ENCODE results near the gene PFN2. TPM values are rescaled to one million over a fixed set of nuclear protein-coding genes. Genes with fewer than 3 reads are reported as not detected.

Gene PFN2
- total RNA-seq, 1 experiment from 2014 or later = 45.9 TPM

DNA sequence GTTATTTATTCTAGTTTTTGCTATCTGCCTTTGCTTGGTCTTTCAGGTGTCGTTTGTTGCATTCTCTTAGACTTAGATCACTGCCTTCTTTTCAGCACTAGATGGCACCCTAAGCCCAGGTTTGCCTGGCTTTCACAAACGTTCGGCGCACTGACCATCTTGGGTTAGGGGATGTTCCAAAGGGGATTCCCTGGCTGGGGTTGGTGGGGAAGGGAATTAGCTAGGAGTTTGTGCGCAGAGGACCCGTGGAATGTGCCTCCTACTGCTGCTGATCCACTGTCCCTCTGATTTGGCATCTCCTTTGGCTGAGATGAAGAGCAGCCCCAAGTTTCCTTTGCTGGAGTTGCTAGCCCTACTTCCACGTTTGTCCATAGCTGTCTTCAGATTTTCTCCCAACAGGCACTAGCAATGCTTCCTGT, 33.9 kb downstream of the PFN2 start:
- no peaks in the 10 kb centered on the region for H3K27me3 Mint-ChIP-seq (ENCODE audit: insufficient read depth, unreplicated experiment)
- intact Hi-C loops (cut with micrococcal nuclease; ENCODE audit: unreplicated experiment) = loop anchor here (1.0 kb wide), 3 partner anchors 32 to 284 kb away; no protein-coding TSS in a partner anchor
- H3K4me1 ChIP-seq = no peaks in the 10 kb centered on the region
- BruUV-seq (replicated peaks) = no TSS peak
- peak; percentile 56 to 60 for DNase-seq
- no peaks in the 10 kb centered on the region for H3K9me3 ChIP-seq
- H3K36me3 ChIP-seq (ENCODE audit: control insufficient read depth, insufficient read depth, low read length) = no peaks in the 10 kb centered on the region
- POLR2A ChIA-PET = no interaction called here
- H3K27me3 ChIP-seq (replicated peaks; ENCODE audit: control insufficient read depth, insufficient read depth, low read length) = no peaks in the 10 kb centered on the region
- no peak overlapping the region for H3K4me3 ChIP-seq (ENCODE audit: low read depth, low read length)
- H3K27ac Mint-ChIP-seq (ENCODE audit: unreplicated experiment) = no peak overlapping the region
- no peaks in the 10 kb centered on the region for H3K36me3 Mint-ChIP-seq (ENCODE audit: insufficient read depth, unreplicated experiment)
- CTCF ChIA-PET = interaction anchor here (1.9 kb wide), 1 partner anchor 247 kb away, joined by 10 read pairs; no protein-coding TSS in a partner anchor
- peaks cover 4% of the 10 kb centered on the region for H3K9me3 Mint-ChIP-seq (ENCODE audit: unreplicated experiment)
- H3K4me3 Mint-ChIP-seq (ENCODE audit: unreplicated experiment) = no peak overlapping the region
- peaks cover 16% of the 10 kb centered on the region for H3K4me1 Mint-ChIP-seq (ENCODE audit: low read depth, unreplicated experiment)
- TF ChIP-seq, protein P1, sequence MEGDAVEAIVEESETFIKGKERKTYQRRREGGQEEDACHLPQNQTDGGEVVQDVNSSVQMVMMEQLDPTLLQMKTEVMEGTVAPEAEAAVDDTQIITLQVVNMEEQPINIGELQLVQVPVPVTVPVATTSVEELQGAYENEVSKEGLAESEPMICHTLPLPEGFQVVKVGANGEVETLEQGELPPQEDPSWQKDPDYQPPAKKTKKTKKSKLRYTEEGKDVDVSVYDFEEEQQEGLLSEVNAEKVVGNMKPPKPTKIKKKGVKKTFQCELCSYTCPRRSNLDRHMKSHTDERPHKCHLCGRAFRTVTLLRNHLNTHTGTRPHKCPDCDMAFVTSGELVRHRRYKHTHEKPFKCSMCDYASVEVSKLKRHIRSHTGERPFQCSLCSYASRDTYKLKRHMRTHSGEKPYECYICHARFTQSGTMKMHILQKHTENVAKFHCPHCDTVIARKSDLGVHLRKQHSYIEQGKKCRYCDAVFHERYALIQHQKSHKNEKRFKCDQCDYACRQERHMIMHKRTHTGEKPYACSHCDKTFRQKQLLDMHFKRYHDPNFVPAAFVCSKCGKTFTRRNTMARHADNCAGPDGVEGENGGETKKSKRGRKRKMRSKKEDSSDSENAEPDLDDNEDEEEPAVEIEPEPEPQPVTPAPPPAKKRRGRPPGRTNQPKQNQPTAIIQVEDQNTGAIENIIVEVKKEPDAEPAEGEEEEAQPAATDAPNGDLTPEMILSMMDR (IDR thresholded peaks at IDR 0.05; ENCODE audit: insufficient read depth in 1 of 2, low read depth in 1 of 2, low read length in 1 of 2, severe bottlenecking in 1 of 2, unreplicated experiment in 1 of 2) = peak; percentile 85

DNA sequence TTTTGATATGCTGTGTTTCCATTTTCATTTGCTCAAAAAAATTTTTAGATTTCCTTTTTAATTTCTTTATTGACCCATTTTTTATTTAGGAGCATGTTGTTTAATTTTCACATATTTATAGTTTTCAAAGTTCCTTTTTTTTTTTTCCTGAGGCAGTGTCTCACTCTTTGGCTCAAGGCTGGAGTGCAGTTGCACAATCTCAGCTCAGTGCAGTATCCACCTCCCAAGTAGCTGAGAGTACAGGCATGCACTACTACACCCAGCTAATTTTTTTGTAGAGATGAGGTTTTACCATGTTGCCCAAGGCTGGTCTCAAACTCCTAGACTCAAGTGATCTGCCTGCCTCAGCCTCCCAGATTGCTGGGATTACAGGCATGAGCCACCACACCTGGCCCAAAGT, 36.2 kb downstream of the PFN2 start:
- CTCF ChIA-PET = no interaction called here
- Histone ChIP-seq H3K9me3 (no peaks in the 10 kb centered on the region), H3K4me1 (no peaks in the 10 kb centered on the region), H3K4me3 (ENCODE audit: low read depth, low read length) (no peak overlapping the region), H3K36me3 (ENCODE audit: control insufficient read depth, insufficient read depth, low read length) (no peaks in the 10 kb centered on the region), H3K27me3 (replicated peaks; ENCODE audit: control insufficient read depth, insufficient read depth, low read length) (no peaks in the 10 kb centered on the region)
- no TSS peak for BruUV-seq (replicated peaks)
- POLR2A ChIA-PET = no interaction called here
- Mint-ChIP-seq H3K9me3 (ENCODE audit: unreplicated experiment) (peaks cover 10% of the 10 kb centered on the region), H3K4me1 (ENCODE audit: low read depth, unreplicated experiment) (peaks cover 16% of the 10 kb centered on the region), H3K36me3 (ENCODE audit: insufficient read depth, unreplicated experiment) (peaks cover 5% of the 10 kb centered on the region), H3K4me3 (ENCODE audit: unreplicated experiment) (no peak overlapping the region), H3K27ac (ENCODE audit: unreplicated experiment) (no peak overlapping the region), H3K27me3 (ENCODE audit: insufficient read depth, unreplicated experiment) (no peaks in the 10 kb centered on the region)
- TF ChIP-seq, protein P1 (IDR thresholded peaks at IDR 0.05; ENCODE audit: insufficient read depth in 1 of 2, low read depth in 1 of 2, low read length in 1 of 2, severe bottlenecking in 1 of 2, unreplicated experiment in 1 of 2) = no peak
- no peak for DNase-seq
- intact Hi-C loops (cut with micrococcal nuclease; ENCODE audit: unreplicated experiment) = no loop called here

DNA sequence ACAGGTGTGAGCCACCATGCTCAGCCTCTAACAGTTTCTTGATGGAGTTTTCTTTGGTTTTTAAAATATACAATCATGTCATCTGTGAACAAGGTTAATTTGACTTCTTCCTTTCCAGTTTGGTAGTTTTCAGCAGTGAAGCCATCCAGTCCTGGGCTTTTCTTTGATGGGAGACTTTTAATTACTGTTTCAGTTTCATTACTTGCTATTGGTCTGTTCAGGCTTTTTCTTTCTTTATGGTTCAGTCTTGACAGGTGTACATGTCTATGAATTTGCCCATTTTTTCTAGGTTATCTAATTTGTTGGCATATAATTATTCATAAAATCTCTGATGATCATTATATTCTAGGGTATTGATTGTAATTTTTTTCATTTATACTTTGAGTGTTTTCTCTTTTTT, 36.8 kb downstream of the PFN2 start:
- Histone ChIP-seq H3K36me3 (ENCODE audit: control insufficient read depth, insufficient read depth, low read length) (no peaks in the 10 kb centered on the region), H3K4me3 (ENCODE audit: low read depth, low read length) (no peak overlapping the region), H3K9me3 (no peaks in the 10 kb centered on the region), H3K27me3 (replicated peaks; ENCODE audit: control insufficient read depth, insufficient read depth, low read length) (no peaks in the 10 kb centered on the region), H3K4me1 (no peaks in the 10 kb centered on the region)
- Mint-ChIP-seq H3K36me3 (ENCODE audit: insufficient read depth, unreplicated experiment) (peaks cover 6% of the 10 kb centered on the region), H3K9me3 (ENCODE audit: unreplicated experiment) (peaks cover 10% of the 10 kb centered on the region), H3K4me1 (ENCODE audit: low read depth, unreplicated experiment) (peaks cover 16% of the 10 kb centered on the region), H3K4me3 (ENCODE audit: unreplicated experiment) (no peak overlapping the region), H3K27ac (ENCODE audit: unreplicated experiment) (no peak overlapping the region), H3K27me3 (ENCODE audit: insufficient read depth, unreplicated experiment) (no peaks in the 10 kb centered on the region)
- ChIA-PET POLR2A (no interaction called here), CTCF (no interaction called here)
- intact Hi-C loops (cut with micrococcal nuclease; ENCODE audit: unreplicated experiment) = no loop called here
- TF ChIP-seq, protein P1 (IDR thresholded peaks at IDR 0.05; ENCODE audit: insufficient read depth in 1 of 2, low read depth in 1 of 2, low read length in 1 of 2, severe bottlenecking in 1 of 2, unreplicated experiment in 1 of 2) = no peak
- BruUV-seq (replicated peaks) = no TSS peak
- no peak for DNase-seq

Measured in Caco-2 (cell line).